Activated naive CD4-positive, alpha-beta T cell treated with anti-CD3 and anti-CD28 coated beads, Interleukin-2, amount 10 ng/mL, durations not matched to agents 7 days and 5 days (primary cell): ENCODE results near the gene SBNO2.

Source experiments
- CTCF ChIA-PET: fragments of 350-600 bp; sonication (Branson Sonifier 250); formaldehyde crosslinking; loops from one replicate; lab custom pipeline; 2021; ENCODE audit warnings: antibody characterized with exemption; lab: Charles Lee
- DNase-seq: peaks from one replicate; pipeline ENCODE4 v3.0.0-alpha.2; 2020
- H3K27ac Mint-ChIP-seq: one replicate; pipeline ENCODE4 v1.8.0; 2021; ENCODE audit warnings: mild to moderate bottlenecking, moderate library complexity, mixed read lengths
- H3K27me3 Mint-ChIP-seq: one replicate; pipeline ENCODE4 v1.8.0; 2021; ENCODE audit warnings: mild to moderate bottlenecking, mixed read lengths
- H3K36me3 Mint-ChIP-seq: one replicate; pipeline ENCODE4 v1.8.0; 2021; ENCODE audit warnings: mixed read lengths
- H3K4me1 Mint-ChIP-seq: one replicate; pipeline ENCODE4 v1.8.0; 2021; ENCODE audit warnings: mixed read lengths
- H3K4me3 Mint-ChIP-seq: one replicate; pipeline ENCODE4 v1.8.0; 2021; ENCODE audit warnings: mild to moderate bottlenecking, moderate library complexity, mixed read lengths
- H3K9me3 Mint-ChIP-seq: one replicate; pipeline ENCODE4 v1.8.0; 2021; ENCODE audit warnings: mixed read lengths

The SBNO2 gene

DNA sequence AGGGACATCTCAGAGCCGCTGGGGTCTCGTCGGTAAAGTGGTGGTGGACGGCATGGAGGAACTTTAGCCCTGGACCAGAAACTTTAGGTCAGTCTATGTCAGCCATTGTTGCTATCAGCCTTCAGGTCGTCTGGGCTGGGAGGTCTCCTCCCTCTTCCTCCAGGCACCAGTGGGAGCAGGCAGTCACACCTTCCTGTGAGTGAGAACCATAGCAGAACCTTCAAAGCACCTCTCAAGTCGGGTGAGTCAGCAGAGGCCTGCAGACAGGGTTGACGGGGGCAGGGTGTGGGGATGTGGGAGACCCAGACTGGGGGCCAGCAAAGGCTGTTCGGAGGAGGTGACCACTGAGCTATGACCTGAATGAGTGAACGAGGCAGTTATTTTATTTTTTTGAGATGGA, 15.4 kb upstream of the SBNO2 start:
- CTCF ChIA-PET: no interaction called here
- DNase-seq: peak; percentile 69
- Mint-ChIP-seq H3K27me3 (no peaks in the 10 kb centered on the region), H3K4me3 (no peak overlapping the region), H3K36me3 (no peaks in the 10 kb centered on the region), H3K9me3 (no peaks in the 10 kb centered on the region), H3K27ac (peak overlapping the region; percentile 66), H3K4me1 (peaks cover 35% of the 10 kb centered on the region)

DNA sequence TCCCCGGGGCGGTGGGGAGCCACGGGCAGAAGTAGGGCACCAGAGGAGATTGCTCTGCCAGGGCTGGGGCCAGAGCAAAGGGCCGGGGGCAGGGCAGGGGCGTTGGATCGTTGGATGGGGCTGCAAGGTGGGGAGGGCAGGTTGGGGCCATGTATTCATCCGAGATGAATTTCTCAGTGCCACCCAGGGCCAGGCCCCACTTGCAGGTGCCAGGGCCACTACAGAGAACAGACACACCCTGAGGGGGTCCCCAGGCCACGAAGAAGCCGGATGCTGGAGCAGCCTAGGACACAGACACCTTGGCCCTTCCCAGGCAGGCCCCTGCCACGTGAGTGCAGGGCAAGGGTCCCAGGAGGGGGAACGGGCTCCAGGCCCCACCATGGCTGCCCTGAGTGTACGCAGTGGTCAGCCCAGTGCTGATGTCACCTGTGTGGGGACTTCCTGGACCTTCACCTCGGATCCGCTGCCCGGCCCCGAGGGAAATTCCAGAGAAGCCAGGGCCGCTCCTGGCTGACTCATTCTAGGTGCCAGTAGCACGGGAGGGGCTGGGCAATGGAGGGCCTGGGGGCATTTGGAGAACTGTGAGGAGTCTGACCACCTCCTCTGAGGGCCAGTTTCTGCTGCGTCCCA, 9.6 kb upstream of the SBNO2 start:
- no peaks in the 10 kb centered on the region for H3K36me3 Mint-ChIP-seq
- H3K27ac Mint-ChIP-seq: no peak overlapping the region
- no peak overlapping the region for H3K4me3 Mint-ChIP-seq
- H3K9me3 Mint-ChIP-seq: no peaks in the 10 kb centered on the region
- CTCF ChIA-PET: no interaction called here
- peaks cover 31% of the 10 kb centered on the region for H3K27me3 Mint-ChIP-seq
- DNase-seq: no peak
- peaks cover 19% of the 10 kb centered on the region for H3K4me1 Mint-ChIP-seq

DNA sequence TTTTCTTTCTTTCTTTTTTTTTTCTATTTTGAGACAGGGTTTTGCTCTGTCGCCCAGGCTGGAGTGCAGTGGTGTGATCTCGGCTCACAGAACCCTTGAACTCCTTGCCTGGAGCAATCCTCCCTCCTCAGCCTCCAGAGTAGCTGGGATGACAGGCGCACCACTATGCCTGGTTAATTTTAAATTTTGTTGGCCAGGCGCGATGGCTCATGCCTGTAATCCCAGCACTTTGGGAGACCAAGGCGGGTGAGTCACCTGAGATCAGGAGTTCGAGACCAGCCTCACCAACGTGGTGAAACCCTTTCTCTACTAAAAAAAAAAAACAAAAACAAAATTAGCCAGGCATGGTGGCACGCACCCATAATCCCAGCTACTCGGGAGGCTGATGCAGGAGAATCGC, 8.7 kb upstream of the SBNO2 start:
- no peaks in the 10 kb centered on the region for H3K36me3 Mint-ChIP-seq
- no peak for DNase-seq
- H3K9me3 Mint-ChIP-seq: no peaks in the 10 kb centered on the region
- peaks cover 35% of the 10 kb centered on the region for H3K27me3 Mint-ChIP-seq
- CTCF ChIA-PET: interaction anchor here (0.6 kb wide), 1 partner anchor 62 kb away, joined by 3 read pairs; no protein-coding TSS in a partner anchor
- H3K4me1 Mint-ChIP-seq: peaks cover 17% of the 10 kb centered on the region
- no peak overlapping the region for H3K27ac Mint-ChIP-seq
- no peak overlapping the region for H3K4me3 Mint-ChIP-seq

DNA sequence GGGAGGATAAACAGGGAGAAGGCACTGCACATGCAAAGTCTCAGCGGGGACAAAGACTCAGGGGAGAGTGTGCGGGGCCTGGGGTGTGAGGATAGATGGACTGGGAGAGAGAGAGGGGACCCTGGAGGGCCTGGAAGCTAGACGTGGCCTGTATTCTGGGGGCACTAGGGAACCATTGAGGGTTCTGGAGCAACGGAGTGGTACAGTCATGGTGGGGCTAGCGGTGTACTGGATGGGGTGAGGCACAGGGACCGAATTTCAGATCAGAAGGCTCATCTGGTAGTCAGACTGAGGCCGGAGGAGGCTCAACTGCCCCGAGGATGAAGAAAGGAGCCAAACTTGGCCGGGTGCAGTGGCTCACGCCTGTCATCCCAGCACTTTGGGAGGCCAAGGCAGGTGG, 8.0 kb upstream of the SBNO2 start:
- Mint-ChIP-seq H3K4me1 (peaks cover 19% of the 10 kb centered on the region), H3K27me3 (peaks cover 42% of the 10 kb centered on the region), H3K27ac (no peak overlapping the region), H3K9me3 (no peaks in the 10 kb centered on the region), H3K36me3 (no peaks in the 10 kb centered on the region), H3K4me3 (no peak overlapping the region)
- DNase-seq: no peak
- CTCF ChIA-PET: interaction anchor here (0.6 kb wide), 1 partner anchor 63 kb away, joined by 3 read pairs; no protein-coding TSS in a partner anchor

DNA sequence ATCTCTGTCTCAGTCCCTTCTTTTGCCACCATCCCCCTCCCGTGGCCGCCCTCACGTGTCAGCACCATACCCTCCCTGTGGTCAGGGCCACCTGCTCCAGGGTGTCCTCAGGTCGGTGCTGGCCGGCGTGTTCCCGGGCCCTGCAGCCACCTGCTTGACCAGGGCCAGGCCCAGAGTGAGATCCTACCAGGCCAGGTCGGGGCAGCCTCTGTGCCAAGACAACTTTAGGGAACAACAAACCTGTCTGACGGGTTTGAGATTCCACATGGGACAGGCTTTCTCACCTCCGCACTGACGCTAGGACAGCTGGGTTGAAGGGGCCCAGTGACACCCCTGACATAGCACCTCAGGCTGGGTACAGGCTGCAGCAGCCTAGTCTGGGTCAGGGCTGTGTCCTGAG, 7.5 kb upstream of the SBNO2 start:
- no peak overlapping the region for H3K27ac Mint-ChIP-seq
- peaks cover 45% of the 10 kb centered on the region for H3K27me3 Mint-ChIP-seq
- no peaks in the 10 kb centered on the region for H3K36me3 Mint-ChIP-seq
- CTCF ChIA-PET: no interaction called here
- H3K4me1 Mint-ChIP-seq: peaks cover 19% of the 10 kb centered on the region
- H3K9me3 Mint-ChIP-seq: no peaks in the 10 kb centered on the region
- DNase-seq: no peak
- H3K4me3 Mint-ChIP-seq: no peak overlapping the region

DNA sequence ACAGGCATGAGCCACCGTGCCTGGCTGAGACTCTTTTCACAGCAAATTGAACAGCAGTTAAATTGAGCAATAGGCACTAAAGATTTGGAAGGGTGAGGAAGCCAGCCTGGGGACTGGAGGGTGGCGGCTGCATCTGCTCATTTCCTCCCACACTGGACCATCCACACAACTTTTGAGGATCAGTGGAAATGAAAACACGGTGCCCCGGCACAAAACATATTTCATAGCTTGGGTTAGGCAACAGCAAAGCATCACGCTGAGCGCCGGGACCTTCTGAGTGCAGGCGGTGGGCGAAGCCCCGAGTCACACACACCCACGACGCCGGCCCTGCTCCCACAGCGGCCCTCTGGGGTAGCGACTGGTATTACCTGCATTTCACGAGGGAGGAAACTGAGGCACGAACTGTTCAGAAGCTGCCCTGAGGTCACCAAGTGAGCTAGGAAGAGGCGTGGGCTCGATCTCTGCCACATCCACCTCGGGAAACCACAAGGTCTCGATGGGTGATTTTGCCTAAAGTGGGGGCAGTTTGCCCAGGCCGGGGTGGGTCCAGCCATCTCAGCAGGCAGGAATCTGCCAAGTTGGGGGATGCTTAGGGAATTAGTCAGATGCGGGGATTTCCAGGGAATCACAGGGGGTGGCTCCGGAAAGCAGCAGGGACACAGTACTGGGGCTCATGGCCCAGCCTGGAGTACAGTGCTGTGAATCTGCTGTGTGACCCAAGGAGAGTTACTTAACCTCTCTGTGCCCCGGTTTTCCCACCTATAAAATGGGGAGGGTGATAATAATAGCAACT, 3.5 kb upstream of the SBNO2 start:
- no peak for DNase-seq
- CTCF ChIA-PET: no interaction called here
- Mint-ChIP-seq H3K27me3 (peaks cover 50% of the 10 kb centered on the region), H3K4me3 (no peak overlapping the region), H3K4me1 (peaks cover 36% of the 10 kb centered on the region), H3K27ac (no peak overlapping the region), H3K9me3 (no peaks in the 10 kb centered on the region), H3K36me3 (peaks cover 2% of the 10 kb centered on the region)

DNA sequence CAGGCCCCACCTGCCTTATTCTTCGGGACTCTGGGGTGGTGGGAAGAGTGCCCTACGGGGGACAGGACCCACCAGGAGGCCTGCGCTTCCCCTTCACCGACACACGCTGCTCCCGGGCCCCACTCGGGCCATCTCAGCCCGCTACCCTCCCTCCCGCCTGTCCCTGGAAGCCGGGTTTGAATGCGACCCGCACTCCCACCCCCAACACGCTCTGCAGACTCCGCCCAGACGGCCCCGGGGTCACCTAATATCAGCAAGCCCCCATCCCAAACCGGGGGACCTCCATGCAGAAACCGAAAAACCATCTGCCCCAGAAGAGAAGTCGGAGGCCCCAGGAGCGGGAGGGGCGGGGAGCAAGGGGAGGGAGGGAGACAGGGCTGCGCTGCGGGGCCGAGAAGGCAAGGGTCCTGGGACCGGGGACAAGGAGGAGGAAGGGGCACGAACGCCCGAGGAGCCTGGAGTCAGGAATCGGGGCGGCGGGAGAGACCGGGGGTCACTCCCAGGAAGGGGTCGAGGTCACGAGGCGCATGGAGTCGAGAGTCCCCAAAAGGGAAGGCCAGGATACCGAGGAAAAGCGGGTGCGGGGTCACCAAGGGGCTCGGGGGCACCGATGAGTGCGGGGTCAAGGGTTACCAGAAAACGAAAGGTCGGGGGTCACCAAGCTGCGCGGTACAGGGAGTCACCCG, 766 bp downstream of the SBNO2 start:
- H3K9me3 Mint-ChIP-seq: no peaks in the 10 kb centered on the region
- peak; percentile 60 for DNase-seq
- peak overlapping the region; percentile 94 for H3K27ac Mint-ChIP-seq
- H3K36me3 Mint-ChIP-seq: peaks cover 13% of the 10 kb centered on the region
- H3K27me3 Mint-ChIP-seq: peaks cover 17% of the 10 kb centered on the region
- CTCF ChIA-PET: no interaction called here
- peak overlapping the region; percentile 93 for H3K4me3 Mint-ChIP-seq
- H3K4me1 Mint-ChIP-seq: peaks cover 47% of the 10 kb centered on the region

DNA sequence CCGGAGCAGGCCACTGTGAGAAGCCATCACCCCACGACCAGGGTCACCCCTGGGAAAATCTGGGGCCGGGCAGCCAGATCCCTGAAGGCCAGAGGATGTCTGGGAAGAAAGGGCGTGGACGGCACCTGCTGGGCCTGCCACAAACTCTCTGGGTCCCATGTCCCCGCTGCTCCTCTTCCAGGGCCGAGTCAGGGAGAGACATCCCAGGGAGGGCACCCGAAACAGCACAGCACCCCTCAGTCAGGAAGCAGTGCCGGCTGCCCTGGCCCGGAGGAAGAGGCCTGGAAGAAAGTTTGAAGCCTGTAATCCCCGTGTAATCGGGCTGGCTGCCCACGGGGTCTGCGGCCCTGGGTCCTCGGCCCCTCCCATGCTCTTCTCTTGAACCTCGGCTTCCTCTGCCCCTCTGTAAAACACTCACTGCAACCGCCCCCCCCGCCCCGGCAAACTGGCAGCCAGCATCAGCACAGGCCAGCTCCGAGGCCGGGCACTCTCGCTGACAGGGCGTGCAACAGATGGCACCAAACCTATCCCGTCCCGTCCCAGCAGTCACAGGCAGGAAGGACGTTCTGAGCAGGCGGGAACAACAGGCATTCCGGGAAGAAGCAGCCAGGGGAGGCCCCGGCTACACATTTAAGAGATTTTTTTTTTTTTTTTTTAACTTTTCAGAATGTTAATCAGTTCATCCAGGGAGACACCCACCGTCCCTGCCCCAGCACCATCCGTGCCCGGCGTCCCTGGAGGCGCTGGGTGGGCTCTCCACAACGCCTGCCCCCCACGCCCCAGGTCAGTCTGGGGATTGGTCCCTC, 1.5 kb downstream of the SBNO2 start:
- Mint-ChIP-seq H3K27me3 (peaks cover 13% of the 10 kb centered on the region), H3K4me1 (peaks cover 47% of the 10 kb centered on the region), H3K4me3 (peak overlapping the region; percentile 93), H3K27ac (peak overlapping the region; percentile 56), H3K36me3 (peaks cover 13% of the 10 kb centered on the region), H3K9me3 (no peaks in the 10 kb centered on the region)
- CTCF ChIA-PET: no interaction called here
- no peak for DNase-seq

DNA sequence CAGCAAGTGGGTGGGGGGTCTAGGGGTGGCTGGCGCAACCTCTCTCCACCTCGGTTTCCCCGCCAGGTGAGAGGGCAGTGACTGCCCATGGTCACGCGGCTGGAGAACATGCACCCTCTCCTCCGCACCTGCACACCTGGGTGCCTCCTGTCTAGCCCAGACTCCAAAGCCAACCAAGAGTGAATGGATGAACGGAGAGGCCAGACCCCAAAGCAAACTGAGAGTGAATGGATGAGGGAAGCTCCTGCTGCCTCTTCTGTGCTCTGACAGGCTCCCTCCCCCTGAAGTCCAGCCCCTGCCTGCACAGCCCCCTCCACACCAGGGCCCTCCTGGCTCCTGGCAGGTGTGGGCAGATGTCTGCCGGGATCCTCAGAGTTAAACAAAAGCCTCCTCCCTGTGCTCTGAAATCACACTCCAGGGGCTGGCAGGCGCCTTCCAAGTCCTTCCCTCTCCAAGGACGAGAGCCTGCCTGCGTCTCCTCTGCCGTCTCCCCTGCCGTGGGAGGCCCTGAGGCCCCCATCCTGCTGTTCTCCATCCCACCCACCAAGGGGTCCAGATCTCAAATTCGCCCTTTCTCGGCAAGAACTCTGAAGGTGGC, 2.2 kb downstream of the SBNO2 start:
- CTCF ChIA-PET: no interaction called here
- Mint-ChIP-seq H3K27me3 (peaks cover 6% of the 10 kb centered on the region), H3K36me3 (peaks cover 13% of the 10 kb centered on the region), H3K4me3 (peak overlapping the region; percentile 93), H3K9me3 (no peaks in the 10 kb centered on the region), H3K4me1 (peaks cover 42% of the 10 kb centered on the region), H3K27ac (peak overlapping the region; percentile 56)
- DNase-seq: no peak

DNA sequence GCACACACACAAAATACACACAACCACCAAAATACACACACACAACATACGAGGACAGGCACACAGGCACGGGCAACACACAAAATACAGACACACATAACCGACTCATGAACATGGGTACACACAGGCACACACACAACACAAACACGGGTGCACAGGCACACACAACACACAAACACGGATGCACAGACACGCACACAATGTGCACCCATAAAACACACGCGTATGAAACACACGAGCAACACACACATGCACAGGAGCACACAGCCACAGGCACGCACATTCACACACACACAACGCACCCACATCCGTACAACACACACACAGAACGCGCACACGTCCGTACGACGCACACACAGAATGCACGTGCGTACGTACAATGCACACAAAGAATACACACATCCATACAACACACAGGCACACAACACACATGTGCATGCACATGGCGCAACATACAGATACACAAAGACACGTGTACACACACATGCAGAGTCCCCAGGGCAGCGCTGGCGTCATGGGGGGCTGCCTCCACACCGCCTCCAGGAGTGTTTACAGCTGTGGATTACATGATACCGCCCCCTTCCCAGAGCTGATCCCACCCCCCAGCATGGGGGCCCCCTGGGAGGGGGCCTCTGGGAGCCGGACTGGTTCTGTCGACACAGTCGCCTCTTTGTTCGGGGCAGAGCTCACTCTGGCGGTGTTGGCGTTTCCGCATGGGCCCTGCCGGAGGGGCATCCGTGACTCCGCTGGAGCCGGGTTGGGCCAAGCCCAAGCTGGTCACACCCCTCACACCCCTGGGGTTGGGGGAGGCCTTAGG, 2.9 kb downstream of the SBNO2 start:
- no peak for DNase-seq
- Mint-ChIP-seq H3K4me3 (peak overlapping the region; percentile 31), H3K36me3 (peaks cover 16% of the 10 kb centered on the region), H3K27me3 (peaks cover 5% of the 10 kb centered on the region), H3K9me3 (no peaks in the 10 kb centered on the region), H3K27ac (no peak overlapping the region), H3K4me1 (peaks cover 42% of the 10 kb centered on the region)
- CTCF ChIA-PET: no interaction called here

DNA sequence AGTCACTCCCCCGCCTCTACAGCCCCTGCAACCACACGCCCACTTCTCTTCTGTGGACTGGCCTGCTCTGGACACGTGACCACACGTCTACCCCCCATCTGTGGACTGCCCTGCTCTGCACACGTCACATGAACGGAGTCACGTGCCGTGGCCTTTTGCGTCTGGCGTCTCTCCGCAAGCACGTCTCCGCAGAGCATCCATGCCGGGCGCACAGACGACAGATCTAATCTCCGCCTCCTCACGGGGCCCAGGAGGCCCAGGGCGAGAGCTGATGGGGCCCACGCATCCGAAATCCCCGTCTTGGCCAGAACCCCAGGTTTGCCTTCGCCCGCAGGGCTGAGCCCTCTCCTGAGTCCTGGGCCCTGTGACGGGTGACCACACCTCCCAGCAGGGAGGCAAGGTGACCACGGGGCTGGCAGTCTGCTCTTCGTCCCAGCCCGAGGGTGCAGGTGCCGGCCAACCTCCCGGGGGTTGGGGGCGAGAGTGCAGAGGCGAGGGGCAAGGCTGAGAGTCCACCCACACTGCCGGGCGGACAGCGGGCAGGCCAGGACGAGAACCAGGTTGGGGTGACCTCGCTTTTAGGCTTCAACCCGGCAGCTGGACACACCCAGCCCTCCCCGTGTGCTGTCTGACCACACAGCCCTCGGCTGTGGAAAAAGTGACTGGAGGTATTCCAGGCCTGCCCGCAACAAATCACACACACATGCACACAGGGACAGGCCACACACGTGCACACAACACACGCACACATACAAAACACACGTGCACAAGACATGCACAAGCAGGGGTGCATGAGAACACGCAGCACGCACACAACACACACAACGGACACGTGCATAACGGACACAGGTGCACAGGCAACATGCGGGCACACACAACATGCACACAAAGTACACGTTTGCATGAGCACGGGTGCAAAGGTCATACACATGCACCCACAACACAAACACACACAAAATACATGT, 3.9 kb downstream of the SBNO2 start:
- Mint-ChIP-seq H3K27ac (no peak overlapping the region), H3K27me3 (peaks cover under 1% of the 10 kb centered on the region), H3K9me3 (no peaks in the 10 kb centered on the region), H3K4me1 (peaks cover 38% of the 10 kb centered on the region), H3K36me3 (peaks cover 16% of the 10 kb centered on the region), H3K4me3 (peak overlapping the region; percentile 0)
- DNase-seq: no peak
- CTCF ChIA-PET: no interaction called here

DNA sequence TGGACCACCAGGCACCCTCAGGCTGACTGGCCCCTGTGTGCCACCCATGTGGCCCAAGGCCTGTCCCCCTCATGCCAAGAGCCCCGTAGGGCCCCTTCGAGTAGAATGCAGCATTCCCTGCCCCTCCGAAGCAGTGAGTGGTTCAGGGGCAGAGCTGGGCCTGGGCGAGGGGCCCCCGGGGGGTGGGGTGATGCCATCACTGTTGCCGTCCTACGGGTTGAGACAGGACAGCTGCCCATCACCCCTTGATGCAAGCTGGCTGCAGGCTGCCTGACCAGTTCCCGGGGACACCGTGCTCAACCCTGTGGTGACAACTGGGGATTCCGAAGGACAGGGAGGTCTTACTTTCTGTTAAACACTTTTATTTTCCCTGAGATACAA, 4.7 kb downstream of the SBNO2 start:
- H3K4me1 Mint-ChIP-seq: peaks cover 34% of the 10 kb centered on the region

More for the DNA sequence above, 4.7 kb downstream of the SBNO2 start:
- Mint-ChIP-seq H3K9me3 (no peaks in the 10 kb centered on the region), H3K27ac (no peak overlapping the region), H3K36me3 (peaks cover 15% of the 10 kb centered on the region), H3K27me3 (no peaks in the 10 kb centered on the region), H3K4me3 (no peak overlapping the region)
- no peak for DNase-seq
- CTCF ChIA-PET: no interaction called here
